BE2C (cell line): ENCODE results near the gene ALLC.

ENCODE experiments used
- DNase-seq: peaks from one replicate; pipeline ENCODE4 v3.0.0-alpha.2; 2020
- H3K27me3 ChIP-seq: fragments of 250-450 bp; sonication (Bioruptor Pico); 2 replicates; pipeline ENCODE4 v1.5.1; 2020; ENCODE audit warnings: mild to moderate bottlenecking
- H3K36me3 ChIP-seq: fragments of 250-450 bp; sonication (Bioruptor Pico); 2 replicates; pipeline ENCODE4 v1.5.1; 2020; ENCODE audit warnings: mild to moderate bottlenecking
- H3K4me1 ChIP-seq: fragments of 250-450 bp; sonication (Bioruptor Pico); 2 replicates; pipeline ENCODE4 v1.5.1; 2020
- H3K4me3 ChIP-seq: 2 replicates; pipeline ENCODE4 v1.5.1; 2011; ENCODE audit warnings: low read depth, low read length
- H3K9me3 ChIP-seq: fragments of 250-450 bp; sonication (Bioruptor Pico); 2 replicates; pipeline ENCODE4 v1.5.1; 2020
- CTCF ChIP-seq: IDR thresholded peaks from 2 replicates; pipeline ENCODE4 v1.5.1; 2012; ENCODE audit warnings: mild to moderate bottlenecking, low read depth, low read length

The ALLC gene

GRCh38 chr2:3741867-3742602 is 84.0 kb downstream of the ALLC start:
- DNase-seq = no peak
- H3K9me3 ChIP-seq = no peaks in the 10 kb centered on the region
- no peak for TF ChIP-seq CTCF
- peaks cover 10% of the 10 kb centered on the region for H3K27me3 ChIP-seq
- no peaks in the 10 kb centered on the region for H3K4me1 ChIP-seq
- H3K4me3 ChIP-seq = no peak overlapping the region
- no peaks in the 10 kb centered on the region for H3K36me3 ChIP-seq

- DNase-seq = no peak
- H3K4me3 ChIP-seq = no peak overlapping the region
- H3K9me3 ChIP-seq = no peaks in the 10 kb centered on the region
- no peaks in the 10 kb centered on the region for H3K36me3 ChIP-seq
- H3K4me1 ChIP-seq = no peaks in the 10 kb centered on the region
- TF ChIP-seq CTCF = no peak
- H3K27me3 ChIP-seq = peaks cover 3% of the 10 kb centered on the region; the same call in 1 of the 2 replicates
These were observed 84.9 kb downstream of the ALLC start for GRCh38 chr2:3742743-3743508.

DNA sequence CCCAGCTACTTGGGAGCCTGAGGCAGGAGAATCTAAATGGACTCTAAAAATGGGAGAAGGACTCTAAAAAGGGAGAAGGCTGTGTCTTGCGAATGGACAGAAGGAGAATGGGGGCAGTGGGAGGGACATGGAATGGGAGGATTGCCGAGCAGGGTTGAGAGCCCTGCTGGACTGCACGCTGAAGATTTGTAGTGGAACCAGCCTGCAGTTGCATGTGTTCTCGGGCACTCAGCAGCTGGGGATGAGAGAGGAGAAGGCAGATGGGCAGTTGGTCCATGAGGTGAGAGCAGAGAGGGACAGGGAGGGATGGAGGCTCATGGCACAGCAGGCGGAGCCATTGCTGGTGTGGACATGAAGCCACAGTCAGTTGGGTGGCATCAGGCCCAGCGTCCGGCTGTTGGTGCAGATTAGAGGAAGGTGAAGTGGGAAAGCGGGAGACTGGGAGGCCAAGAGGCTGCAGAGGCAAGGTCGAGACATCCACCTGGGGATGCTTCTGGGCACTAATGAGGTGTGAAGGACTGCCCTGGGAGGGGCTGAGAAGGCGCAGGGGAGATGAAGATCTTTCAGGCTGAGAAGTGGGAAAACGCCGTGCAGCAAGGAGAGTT is 86.1 kb downstream of the ALLC start:
- H3K36me3 ChIP-seq = no peaks in the 10 kb centered on the region
- TF ChIP-seq CTCF = no peak
- no peak for DNase-seq
- no peaks in the 10 kb centered on the region for H3K4me1 ChIP-seq
- no peak overlapping the region for H3K4me3 ChIP-seq
- H3K27me3 ChIP-seq = peaks cover 3% of the 10 kb centered on the region
- H3K9me3 ChIP-seq = no peaks in the 10 kb centered on the region

DNA sequence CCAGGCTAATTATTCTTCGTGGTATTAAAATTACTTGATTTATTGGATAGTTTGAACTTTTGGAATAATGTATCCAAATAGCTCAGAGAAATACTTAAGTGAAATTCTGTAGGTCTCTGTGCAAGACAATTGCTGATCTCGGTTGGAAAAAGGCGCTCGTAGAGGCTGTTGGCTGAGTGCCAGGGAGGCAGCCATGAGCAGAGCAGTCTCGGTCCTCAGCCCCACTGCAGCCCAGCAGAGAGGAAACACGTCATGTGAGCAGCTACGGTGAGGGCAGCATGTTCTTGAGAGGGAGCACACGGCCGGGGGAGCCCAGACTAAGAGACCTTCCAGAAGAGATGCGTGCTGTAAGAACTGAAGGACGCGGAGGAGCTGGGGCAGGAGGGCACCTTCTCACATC is 87.9 kb downstream of the ALLC start:
- no peak for TF ChIP-seq CTCF
- Histone ChIP-seq H3K4me3 (no peak overlapping the region), H3K4me1 (no peaks in the 10 kb centered on the region), H3K9me3 (no peaks in the 10 kb centered on the region), H3K27me3 (peaks cover 16% of the 10 kb centered on the region), H3K36me3 (no peaks in the 10 kb centered on the region)
- DNase-seq = peak; percentile 50

GRCh38 chr2:3747032-3747654 is 89.1 kb downstream of the ALLC start:
- no peak for TF ChIP-seq CTCF
- no peak overlapping the region for H3K4me3 ChIP-seq
- no peaks in the 10 kb centered on the region for H3K36me3 ChIP-seq
- DNase-seq = no peak
- H3K4me1 ChIP-seq = no peaks in the 10 kb centered on the region
- no peaks in the 10 kb centered on the region for H3K9me3 ChIP-seq
- H3K27me3 ChIP-seq = peaks cover 23% of the 10 kb centered on the region
